ENCODE measurements around the gene PDE6G. TPM values are rescaled to one million over a fixed set of nuclear protein-coding genes. Genes with fewer than 3 reads are reported as not detected.
A peak's percentile ranks its signal among the peaks of the same experiment; 100 is the strongest.
"Not testable (repeated sequence)": the region's sequence is repeated elsewhere in the genome, so short reads cannot be mapped to it uniquely, and the experiment has no call there.

PDE6G gene
- total RNA-seq, 1 donor from 2014 or later, result 0.83 TPM

DNA sequence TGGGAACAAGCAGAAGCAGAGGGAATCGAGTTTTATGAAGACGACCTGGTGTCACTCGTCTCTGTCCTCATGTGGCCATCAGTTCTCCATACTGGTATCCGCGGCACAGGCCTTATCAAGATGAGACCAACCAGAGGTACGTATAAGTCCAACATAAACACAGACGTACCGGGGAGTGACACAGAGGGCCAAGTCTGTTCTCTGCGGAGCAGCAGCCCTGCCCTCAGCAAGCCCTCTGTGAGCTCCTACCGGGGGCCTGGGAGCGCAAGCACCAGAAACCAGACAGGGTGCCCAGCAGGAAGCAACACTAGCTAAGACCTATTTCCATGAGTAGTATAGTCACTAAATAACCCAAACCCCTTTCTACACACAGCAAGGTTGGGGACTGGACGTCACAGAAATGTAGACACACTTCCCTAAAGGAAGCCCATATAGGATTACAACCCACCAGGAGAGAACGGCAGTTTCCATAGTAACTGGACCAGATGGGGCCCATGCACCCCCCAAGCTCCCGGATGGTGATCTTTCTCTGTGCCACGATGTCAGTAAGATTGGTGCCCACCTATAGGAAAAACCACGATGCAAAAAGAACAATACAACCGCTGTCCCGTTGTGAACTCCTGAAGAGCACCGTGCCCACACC lies 26.3 kb upstream of the PDE6G start:
- Mint-ChIP-seq H3K4me1 (ENCODE audit: unreplicated experiment) (peaks cover 33% of the 10 kb centered on the region), H3K27me3 (ENCODE audit: unreplicated experiment) (no peaks in the 10 kb centered on the region), H3K36me3 (ENCODE audit: unreplicated experiment) (peaks cover 17% of the 10 kb centered on the region), H3K27ac (ENCODE audit: unreplicated experiment) (peak overlapping the region; percentile 81), H3K9me3 (ENCODE audit: unreplicated experiment) (no peaks in the 10 kb centered on the region), H3K4me3 (ENCODE audit: unreplicated experiment) (peak overlapping the region; percentile 87)
- TF ChIP-seq, protein P1, sequence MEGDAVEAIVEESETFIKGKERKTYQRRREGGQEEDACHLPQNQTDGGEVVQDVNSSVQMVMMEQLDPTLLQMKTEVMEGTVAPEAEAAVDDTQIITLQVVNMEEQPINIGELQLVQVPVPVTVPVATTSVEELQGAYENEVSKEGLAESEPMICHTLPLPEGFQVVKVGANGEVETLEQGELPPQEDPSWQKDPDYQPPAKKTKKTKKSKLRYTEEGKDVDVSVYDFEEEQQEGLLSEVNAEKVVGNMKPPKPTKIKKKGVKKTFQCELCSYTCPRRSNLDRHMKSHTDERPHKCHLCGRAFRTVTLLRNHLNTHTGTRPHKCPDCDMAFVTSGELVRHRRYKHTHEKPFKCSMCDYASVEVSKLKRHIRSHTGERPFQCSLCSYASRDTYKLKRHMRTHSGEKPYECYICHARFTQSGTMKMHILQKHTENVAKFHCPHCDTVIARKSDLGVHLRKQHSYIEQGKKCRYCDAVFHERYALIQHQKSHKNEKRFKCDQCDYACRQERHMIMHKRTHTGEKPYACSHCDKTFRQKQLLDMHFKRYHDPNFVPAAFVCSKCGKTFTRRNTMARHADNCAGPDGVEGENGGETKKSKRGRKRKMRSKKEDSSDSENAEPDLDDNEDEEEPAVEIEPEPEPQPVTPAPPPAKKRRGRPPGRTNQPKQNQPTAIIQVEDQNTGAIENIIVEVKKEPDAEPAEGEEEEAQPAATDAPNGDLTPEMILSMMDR (IDR thresholded peaks at IDR 0.05), result no peak
- no peak for DNase-seq (ENCODE audit: extremely low spot score, unreplicated experiment)

DNA sequence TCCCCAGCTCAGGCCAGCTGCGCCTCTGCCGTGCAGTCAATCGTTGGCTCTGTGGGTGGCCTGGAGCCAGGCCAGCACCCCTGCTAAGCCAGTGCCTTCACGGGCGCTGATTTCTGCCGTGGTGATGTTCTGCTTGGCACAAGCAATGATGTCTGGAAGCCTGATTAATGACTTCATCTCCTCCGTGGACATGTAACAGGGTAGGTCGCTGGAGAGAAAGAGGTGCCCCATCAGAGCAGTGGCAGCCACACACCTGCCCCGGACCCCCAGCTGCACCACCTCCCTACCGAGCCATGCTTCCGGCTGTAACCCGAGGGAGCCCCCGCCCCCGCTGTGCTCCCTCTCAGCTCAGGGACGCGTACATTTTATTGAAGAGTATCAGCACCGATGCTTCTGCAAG lies 25.3 kb upstream of the PDE6G start:
- Mint-ChIP-seq H3K27ac (ENCODE audit: unreplicated experiment) (peak overlapping the region; percentile 52), H3K4me3 (ENCODE audit: unreplicated experiment) (peak overlapping the region; percentile 32), H3K36me3 (ENCODE audit: unreplicated experiment) (peaks cover 8% of the 10 kb centered on the region), H3K4me1 (ENCODE audit: unreplicated experiment) (peaks cover 33% of the 10 kb centered on the region), H3K9me3 (ENCODE audit: unreplicated experiment) (no peaks in the 10 kb centered on the region), H3K27me3 (ENCODE audit: unreplicated experiment) (no peaks in the 10 kb centered on the region)
- TF ChIP-seq, protein P1 (IDR thresholded peaks at IDR 0.05), result no peak
- DNase-seq (ENCODE audit: extremely low spot score, unreplicated experiment), result no peak

DNA sequence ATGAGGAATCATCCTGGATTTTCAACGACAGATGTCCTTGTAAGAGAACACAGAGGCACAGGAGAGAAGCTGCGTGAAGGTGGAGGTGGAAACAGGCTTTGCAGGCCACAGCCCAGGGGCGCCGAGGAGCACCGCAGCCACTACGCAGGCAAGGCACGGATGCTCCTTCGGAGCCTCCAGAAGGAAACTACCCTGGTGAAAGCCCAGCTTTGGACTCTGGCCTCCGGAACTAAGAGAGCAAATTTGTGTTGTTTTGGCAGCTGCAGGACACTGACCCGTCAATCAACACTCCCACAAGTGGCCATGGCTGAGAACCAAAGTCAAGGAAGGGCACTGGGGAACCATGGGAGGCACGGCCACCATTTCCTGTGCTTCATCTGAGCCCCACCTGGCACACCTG lies 23.8 kb upstream of the PDE6G start:
- Mint-ChIP-seq H3K9me3 (ENCODE audit: unreplicated experiment) (no peaks in the 10 kb centered on the region), H3K4me1 (ENCODE audit: unreplicated experiment) (peaks cover 27% of the 10 kb centered on the region), H3K27me3 (ENCODE audit: unreplicated experiment) (no peaks in the 10 kb centered on the region), H3K4me3 (ENCODE audit: unreplicated experiment) (no peak overlapping the region), H3K36me3 (ENCODE audit: unreplicated experiment) (no peaks in the 10 kb centered on the region), H3K27ac (ENCODE audit: unreplicated experiment) (peak overlapping the region; percentile 23)
- TF ChIP-seq, protein P1 (IDR thresholded peaks at IDR 0.05), result no peak
- DNase-seq (ENCODE audit: extremely low spot score, unreplicated experiment), result no peak

DNA sequence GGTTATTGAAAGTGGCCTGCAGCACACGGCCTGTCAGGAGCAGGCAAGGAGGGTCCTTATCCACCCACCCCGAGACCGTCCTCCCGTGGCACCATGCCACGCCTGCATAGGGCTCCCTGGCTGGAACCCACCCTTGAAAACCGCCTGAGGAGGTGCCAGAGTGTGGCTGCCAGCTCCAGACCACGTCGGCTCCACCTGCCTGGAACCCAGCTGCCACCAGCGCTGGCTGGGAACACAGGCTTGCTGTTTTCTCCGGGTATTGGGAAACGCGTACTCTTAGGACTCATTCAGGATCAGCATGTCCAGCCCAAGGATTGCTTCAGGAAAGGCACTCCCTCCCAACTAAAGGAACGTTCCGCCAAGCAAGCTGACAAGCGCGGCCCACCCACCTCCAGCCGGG lies 20.6 kb upstream of the PDE6G start:
- no peaks in the 10 kb centered on the region for H3K9me3 Mint-ChIP-seq (ENCODE audit: unreplicated experiment)
- peaks cover 9% of the 10 kb centered on the region for H3K4me1 Mint-ChIP-seq (ENCODE audit: unreplicated experiment)
- DNase-seq (ENCODE audit: extremely low spot score, unreplicated experiment), result no peak
- no peak overlapping the region for H3K4me3 Mint-ChIP-seq (ENCODE audit: unreplicated experiment)
- H3K36me3 Mint-ChIP-seq (ENCODE audit: unreplicated experiment), result peaks cover 4% of the 10 kb centered on the region
- TF ChIP-seq, protein P1 (IDR thresholded peaks at IDR 0.05), result no peak
- no peaks in the 10 kb centered on the region for H3K27me3 Mint-ChIP-seq (ENCODE audit: unreplicated experiment)
- no peak overlapping the region for H3K27ac Mint-ChIP-seq (ENCODE audit: unreplicated experiment)

DNA sequence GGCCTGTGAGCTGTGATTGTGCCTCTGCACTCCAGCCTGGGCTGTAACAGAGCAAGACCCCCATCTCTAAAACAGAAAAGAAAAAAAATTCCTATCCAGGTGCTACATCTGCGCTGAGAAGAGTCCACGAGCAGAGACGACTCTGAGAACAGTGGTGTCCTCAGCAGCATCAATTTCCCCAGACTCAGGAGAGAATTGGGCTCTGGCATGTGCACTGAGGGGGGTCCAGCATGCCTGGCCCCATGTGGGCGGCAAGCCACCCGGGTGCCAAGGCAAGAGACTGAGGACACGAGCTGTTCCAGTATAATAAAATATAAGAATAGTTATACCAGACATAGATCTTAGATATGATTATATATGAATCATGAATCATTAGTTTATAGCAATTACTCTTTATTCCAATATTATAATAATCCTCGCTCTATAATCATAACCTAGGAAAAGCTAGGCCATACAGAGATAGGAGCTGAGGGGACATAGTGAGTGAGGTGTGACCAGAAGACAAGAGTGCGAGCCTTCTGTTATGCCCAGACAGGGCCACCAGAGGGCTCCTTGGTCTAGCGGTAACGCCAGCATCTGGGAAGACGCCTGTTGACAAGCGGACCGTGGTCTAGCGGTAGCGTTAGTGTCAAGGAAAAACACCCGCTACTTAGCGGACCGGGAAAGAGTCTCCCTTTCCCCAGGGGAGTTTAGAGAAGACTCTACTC lies 19.3 kb upstream of the PDE6G start:
- not testable (repeated sequence) for H3K4me1 Mint-ChIP-seq (ENCODE audit: unreplicated experiment); H3K4me3 Mint-ChIP-seq (ENCODE audit: unreplicated experiment); H3K27me3 Mint-ChIP-seq (ENCODE audit: unreplicated experiment); H3K9me3 Mint-ChIP-seq (ENCODE audit: unreplicated experiment); DNase-seq (ENCODE audit: extremely low spot score, unreplicated experiment); H3K36me3 Mint-ChIP-seq (ENCODE audit: unreplicated experiment)
- TF ChIP-seq, protein P1 (IDR thresholded peaks at IDR 0.05), result peak; percentile 69
- H3K27ac Mint-ChIP-seq (ENCODE audit: unreplicated experiment), result peak overlapping the region; percentile 47
